HepG2 (cell line): ENCODE data around the gene COMMD1.

Source experiments
- CHD4 ChIP-seq: fragments of 200-600 bp; sonication (generic); IDR thresholded peaks from 2 replicates; pipeline ENCODE4 v1.7.0; 2017; ENCODE audit warnings: mild to moderate bottlenecking, low read length, borderline replicate concordance
- ETV5 ChIP-seq: IDR thresholded peaks from 2 replicates; pipeline ENCODE4 v1.6.1; 2018; ENCODE audit warnings: missing biosample characterization, missing genetic modification reagents, inconsistent platforms, borderline replicate concordance
- HNRNPLL ChIP-seq: fragments of 200-400 bp; formaldehyde crosslinking; IDR thresholded peaks from 2 replicates; pipeline ENCODE4 v1.6.1; 2017; ENCODE audit warnings: mild to moderate bottlenecking, low read depth, low read length; ENCODE audit not compliant: poor library complexity, severe bottlenecking
- JUN ChIP-seq: sonication (generic); formaldehyde crosslinking; IDR thresholded peaks from 2 replicates; pipeline ENCODE4 v1.4.0; 2020; ENCODE audit warnings: mild to moderate bottlenecking, missing genetic modification reagents
- MAX ChIP-seq: IDR thresholded peaks from 2 replicates; pipeline ENCODE4 v1.6.1; 2012; ENCODE audit warnings: inconsistent platforms
- POLR2A ChIP-seq, 2 experiments: IDR thresholded peaks; 2 replicates each; pipeline ENCODE4 v1.6.1; 2011; ENCODE audit warnings: low read depth in 2 of 2, low read length in 2 of 2, mild to moderate bottlenecking in 1 of 2, moderate library complexity in 1 of 2; ENCODE audit not compliant: insufficient read depth in 1 of 2
- RAD21 ChIP-seq: fragments of 450-650 bp; formaldehyde crosslinking; IDR thresholded peaks from 2 replicates; pipeline ENCODE4 v1.5.0; 2020; ENCODE audit warnings: mild to moderate bottlenecking
- RARG ChIP-seq: sonication (generic); formaldehyde crosslinking; IDR thresholded peaks from 2 replicates; pipeline ENCODE4 v1.4.0; 2020; ENCODE audit warnings: low read depth, mild to moderate bottlenecking, missing genetic modification reagents
- RBFOX2 ChIP-seq: fragments of 200-400 bp; formaldehyde crosslinking; IDR thresholded peaks from 2 replicates; pipeline ENCODE4 v1.6.1; 2017; ENCODE audit warnings: low read depth, mild to moderate bottlenecking, low read length
- ZBTB21 ChIP-seq: sonication (generic); formaldehyde crosslinking; IDR thresholded peaks from 2 replicates; pipeline ENCODE4 v1.4.0; 2020; ENCODE audit warnings: missing genetic modification reagents
- ZNF530 ChIP-seq: sonication (generic); formaldehyde crosslinking; IDR thresholded peaks from 2 replicates; pipeline ENCODE4 v1.5.0; 2020; ENCODE audit warnings: low read depth, mild to moderate bottlenecking, missing genetic modification reagents
- TF ChIP-seq, protein P1 (sequence below): sonication (generic); formaldehyde crosslinking; IDR thresholded peaks from 2 replicates; pipeline ENCODE4 v1.4.0; 2020; ENCODE audit warnings: mild to moderate bottlenecking, missing genetic modification reagents

DNA sequence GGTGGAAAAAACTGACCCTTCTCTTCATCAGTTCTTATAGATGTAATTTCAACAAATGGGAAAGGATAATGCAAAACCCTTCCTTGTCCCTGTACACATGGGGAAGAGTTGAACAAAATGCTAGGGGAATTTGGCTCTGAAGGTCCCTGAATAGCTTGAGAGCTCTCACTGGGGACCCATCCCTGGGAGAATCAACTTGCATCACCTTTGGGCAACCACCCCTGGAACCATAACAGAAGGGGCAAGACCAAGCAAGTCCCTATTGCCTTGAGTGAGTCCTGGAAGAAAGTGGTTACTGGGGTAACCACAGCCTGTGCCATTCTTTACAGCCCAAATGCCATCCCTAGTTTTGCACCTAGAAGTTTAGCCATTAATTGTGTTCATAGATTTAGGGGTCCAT is 238.2 kb downstream of the COMMD1 start:
- TF ChIP-seq MAX = no peak
- TF ChIP-seq, protein P1, sequence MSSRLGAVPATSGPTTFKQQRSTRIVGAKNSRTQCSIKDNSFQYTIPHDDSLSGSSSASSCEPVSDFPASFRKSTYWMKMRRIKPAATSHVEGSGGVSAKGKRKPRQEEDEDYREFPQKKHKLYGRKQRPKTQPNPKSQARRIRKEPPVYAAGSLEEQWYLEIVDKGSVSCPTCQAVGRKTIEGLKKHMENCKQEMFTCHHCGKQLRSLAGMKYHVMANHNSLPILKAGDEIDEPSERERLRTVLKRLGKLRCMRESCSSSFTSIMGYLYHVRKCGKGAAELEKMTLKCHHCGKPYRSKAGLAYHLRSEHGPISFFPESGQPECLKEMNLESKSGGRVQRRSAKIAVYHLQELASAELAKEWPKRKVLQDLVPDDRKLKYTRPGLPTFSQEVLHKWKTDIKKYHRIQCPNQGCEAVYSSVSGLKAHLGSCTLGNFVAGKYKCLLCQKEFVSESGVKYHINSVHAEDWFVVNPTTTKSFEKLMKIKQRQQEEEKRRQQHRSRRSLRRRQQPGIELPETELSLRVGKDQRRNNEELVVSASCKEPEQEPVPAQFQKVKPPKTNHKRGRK = no peak
- no peak for TF ChIP-seq POLR2A (IDR thresholded peaks at IDR 0.05; ENCODE audit: insufficient read depth in 1 of 2, low read depth in 2 of 2, low read length in 2 of 2)
- TF ChIP-seq RARG = no peak
- no peak for TF ChIP-seq ZBTB21 (CRISPR knock-in tag)
- no peak for TF ChIP-seq JUN
- no peak for TF ChIP-seq RBFOX2
- TF ChIP-seq ZNF530 (CRISPR knock-in tag) = no peak
- TF ChIP-seq RAD21 (CRISPR knock-in tag) = no peak
- no peak for TF ChIP-seq ETV5 (CRISPR knock-in tag)
- no peak for TF ChIP-seq CHD4
- no peak for TF ChIP-seq HNRNPLL
